ENCODE measurements around the gene TPD52L2.
"Not testable (repeated sequence)": the region's sequence is repeated elsewhere in the genome, so short reads cannot be mapped to it uniquely, and the experiment has no call there.

GRCh38 chr20:63916371-63916939 is 51.4 kb downstream of the TPD52L2 start:
- TF ChIP-seq CTCF (IDR thresholded peaks at IDR 0.05; ENCODE audit: insufficient read depth, low read length); REST (IDR thresholded peaks at IDR 0.05; ENCODE audit: insufficient replicate concordance, low read depth): not testable (repeated sequence)

All from HL-60 (cell line).